Measurements from ENCODE around the gene DRAXIN.
A peak's percentile ranks its signal among the peaks of the same experiment; 100 is the strongest.

The DRAXIN gene

DNA sequence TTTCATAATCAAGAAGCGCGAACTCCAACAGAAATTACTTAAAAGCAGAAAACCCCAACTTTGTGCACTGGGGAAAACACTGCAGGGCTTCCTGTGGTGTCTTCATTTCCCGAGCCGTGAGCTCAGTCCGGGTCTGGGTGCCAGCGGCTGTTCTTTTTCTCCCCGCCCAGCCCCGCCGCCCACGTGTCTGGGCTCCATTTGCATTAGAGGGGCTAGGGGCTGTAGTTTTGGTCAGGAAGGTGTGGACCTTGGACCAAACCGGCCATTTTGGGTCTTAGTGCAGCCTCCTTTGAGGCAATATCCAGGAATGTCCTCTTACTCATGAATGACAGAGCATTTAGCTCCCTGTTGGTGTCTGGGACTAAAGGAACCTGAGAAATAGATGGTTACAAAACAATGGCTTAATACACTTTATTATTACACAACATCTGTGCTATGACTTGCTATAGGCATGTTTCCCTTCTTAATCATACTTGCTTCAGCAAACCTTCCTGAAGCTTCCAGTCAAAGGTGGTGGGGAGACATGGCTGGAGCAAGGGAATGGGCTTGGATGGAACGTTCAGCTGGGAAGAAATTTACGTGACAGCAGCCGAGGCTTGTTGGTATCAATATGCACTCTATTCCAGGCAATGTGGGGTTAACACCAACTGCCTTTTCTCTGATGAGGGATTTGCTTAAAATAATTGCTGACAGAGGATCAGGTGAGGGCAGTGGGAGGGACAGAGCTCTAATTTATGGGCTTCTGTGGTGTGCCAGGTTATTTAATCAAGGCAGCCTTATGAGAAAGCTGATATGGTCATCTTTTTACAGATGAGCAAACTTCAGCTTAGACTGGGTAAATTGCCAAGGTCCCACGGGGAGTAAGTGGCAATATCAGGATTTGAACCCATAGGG is 45.5 kb downstream of the DRAXIN start:
- peak; percentile 91 for DNase-seq (ENCODE audit: low read depth)

DNA sequence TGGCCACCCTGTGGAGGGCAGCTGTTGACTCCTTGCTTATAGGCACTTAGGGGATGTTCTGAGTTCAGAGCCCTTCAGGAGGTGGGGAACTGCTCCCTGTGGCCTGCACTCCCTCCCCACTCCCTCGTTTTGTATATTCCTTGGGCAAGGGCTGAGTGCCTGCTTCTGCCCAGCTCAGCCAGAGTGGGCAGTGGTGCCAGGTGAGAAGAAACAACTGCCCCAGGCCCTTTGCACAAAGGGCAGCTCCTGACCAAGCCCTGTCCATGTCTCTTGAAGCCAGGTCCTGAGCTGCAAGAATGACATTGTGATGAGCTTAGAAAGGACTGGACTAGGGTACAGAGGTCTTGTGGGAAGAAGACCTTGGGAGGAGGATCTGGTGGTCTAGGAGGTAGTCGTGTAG is 46.6 kb downstream of the DRAXIN start:
- DNase-seq (ENCODE audit: low read depth) = no peak

GRCh38 chr1:11738783-11739182 is 47.3 kb downstream of the DRAXIN start:
- no peak for DNase-seq (ENCODE audit: low read depth)

GRCh38 chr1:11740258-11741192 is 49.0 kb downstream of the DRAXIN start:
- no peak for DNase-seq (ENCODE audit: low read depth)

DNA sequence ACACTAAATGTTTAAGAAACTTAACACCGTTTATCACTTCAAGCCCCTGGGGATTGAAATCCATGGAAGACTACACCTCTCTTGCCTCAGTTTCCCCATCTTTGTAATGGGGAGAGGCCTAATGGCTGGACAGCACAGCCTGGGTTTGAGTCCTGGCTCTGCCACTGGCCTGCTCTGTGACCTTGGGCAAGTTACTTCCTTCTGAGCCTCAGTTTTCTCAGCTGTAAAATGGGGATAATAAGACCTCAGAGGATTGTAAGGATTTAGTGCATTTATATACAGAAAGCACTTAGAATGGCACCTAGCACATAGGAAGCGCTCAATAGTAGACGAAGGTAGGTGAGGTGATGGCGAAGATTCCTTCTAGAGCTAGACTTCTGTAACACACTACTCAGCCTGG is 50.0 kb downstream of the DRAXIN start:
- no peak for DNase-seq (ENCODE audit: low read depth)

DNA sequence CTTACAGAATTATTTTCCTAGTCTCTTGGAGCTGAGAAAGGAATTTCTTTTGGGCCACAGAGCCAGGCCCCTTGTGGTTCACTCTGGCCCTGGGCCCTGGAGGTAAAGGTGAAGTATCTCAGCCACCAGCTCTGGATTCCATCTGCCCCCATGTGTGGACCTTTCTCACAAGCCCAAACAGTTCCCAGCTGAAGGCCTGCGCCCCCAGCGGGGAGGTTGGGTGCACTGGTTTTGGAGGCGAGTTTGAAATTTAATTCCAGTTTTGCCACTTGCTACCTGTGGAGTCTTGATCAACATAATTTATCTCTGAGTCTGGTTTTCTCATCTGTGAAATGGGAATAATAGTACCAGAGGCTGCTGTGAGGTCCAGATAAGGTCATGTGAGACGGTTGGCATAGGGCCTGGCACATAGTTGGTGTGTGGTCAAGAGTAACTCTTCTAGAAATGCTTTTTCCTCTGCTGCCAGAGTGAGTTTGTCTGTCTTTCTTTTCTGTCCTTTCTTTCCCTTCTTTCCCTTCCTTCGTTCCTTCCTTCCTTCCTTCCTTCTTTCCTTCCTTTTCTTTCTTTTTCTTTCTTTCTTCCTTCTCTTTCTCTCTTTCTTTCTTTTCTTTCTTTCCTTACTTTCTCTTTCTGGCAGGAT is 50.5 kb downstream of the DRAXIN start:
- no peak for DNase-seq (ENCODE audit: low read depth)

DNA sequence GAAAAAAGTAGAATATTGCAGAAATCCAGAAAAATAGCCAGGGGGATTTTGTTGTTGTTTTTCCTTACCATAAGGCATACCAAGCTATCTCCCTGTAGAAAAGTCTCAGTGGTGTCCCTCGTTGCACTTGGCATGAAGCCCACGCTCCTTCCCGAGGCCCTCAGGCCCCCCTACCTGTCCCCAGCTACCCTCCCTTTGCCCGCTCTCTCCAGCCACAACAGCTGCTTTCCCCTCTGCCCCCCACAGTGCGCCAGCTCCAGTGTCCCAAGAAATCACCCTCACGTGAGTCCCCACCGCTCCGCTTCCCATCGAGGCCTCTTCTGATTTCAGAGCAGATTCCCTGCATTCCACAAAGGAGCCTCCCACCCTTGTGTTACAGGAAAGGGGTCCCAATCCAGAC is 52.8 kb downstream of the DRAXIN start:
- DNase-seq (ENCODE audit: low read depth) = no peak

DNA sequence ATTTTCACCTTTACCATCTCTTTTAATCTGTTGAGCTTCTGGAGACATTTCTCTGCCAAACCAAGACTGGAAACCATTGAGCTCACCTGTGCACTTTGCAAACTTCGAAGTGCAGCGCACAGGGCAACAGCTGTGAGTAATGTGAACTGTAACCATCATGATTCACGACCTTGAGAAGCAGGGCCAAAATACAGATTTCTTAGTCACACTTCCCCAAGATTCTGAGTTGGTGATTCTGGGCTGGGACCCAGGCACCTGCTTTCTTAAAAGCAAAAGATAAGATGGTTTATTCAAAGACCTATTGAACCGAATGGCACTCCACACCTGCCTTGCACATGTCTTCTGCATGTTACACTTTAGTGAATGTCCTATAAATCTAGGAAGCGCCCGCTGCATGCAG is 54.6 kb downstream of the DRAXIN start:
- peak; percentile 53 for DNase-seq (ENCODE audit: low read depth)

DNA sequence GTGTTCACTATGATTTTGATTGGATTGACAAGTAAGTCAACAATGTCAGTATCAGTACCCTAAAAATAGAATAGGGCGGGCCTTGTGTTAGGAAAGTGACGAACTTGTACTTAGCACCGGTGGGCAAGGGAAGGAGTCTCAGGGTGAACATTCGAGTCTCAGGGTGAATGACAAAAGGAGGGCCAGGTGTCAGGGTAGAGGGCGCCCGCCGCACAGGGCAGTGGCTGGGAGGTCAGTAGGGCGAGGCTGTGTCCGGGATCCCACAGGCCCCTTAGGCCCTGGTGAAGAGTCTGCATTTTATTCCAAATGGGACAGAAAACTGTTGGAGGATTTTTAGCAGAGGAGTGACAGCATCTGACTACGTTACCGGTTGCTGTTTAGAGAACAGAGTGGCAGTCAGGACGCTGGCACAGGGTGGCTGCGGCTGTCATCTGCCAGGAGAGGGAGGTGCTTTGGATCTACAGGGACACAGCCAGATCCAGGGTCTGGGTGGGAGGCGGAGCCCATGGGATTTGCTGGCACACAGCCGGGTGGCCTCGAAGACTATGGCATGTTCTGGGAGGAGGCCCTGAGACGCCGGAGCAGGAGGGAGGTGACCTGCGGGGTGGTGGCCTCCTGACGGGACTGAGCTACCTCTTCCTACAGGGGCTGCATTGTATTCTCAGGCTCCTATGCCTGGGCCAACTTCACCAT is 55.4 kb downstream of the DRAXIN start:
- DNase-seq (ENCODE audit: low read depth) = no peak

DNA sequence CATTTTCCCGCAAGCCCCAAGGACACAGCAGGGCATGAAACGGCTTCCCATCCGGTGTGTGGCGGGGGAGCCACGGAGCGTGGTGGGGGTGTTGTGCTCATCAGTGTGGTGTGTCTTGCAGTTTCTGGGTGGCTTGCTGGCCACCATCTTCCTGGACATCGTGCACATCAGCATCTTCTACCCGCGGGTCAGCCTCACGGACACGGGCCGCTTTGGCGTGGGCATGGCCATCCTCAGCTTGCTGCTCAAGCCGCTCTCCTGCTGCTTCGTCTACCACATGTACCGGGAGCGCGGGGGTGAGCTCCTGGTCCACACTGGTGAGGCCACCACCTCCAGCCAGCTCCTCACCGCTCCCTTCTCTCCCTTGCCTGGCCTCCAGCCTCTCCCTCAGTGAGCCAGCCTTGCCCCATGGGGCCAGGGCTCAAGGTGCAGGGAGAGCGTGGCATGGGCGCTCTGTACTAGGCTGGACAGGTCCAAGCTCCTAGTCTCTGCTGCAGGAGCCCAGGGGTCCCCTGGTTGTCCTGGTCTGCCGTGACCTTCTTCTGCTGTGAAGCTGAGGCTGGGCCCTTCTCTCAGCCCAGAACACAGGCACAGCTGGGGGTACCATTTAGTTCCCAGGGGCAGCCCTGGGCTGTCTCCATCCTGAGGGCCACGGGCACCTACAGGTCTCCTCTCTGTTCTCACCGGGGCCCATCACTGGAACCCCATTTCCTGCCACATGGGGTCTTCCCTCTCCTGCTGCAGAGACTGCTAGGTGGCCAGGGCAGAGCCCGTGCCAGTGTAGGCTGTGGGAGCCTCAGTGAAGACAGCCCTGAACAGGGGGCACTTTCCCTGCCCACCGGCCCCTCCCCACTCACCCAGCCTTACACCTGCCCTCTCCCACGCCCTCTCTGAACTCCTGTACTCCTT is 57.0 kb downstream of the DRAXIN start:
- no peak for DNase-seq (ENCODE audit: low read depth)

GRCh38 chr1:11749203-11749689 is 57.7 kb downstream of the DRAXIN start:
- DNase-seq (ENCODE audit: low read depth) = no peak

DNA sequence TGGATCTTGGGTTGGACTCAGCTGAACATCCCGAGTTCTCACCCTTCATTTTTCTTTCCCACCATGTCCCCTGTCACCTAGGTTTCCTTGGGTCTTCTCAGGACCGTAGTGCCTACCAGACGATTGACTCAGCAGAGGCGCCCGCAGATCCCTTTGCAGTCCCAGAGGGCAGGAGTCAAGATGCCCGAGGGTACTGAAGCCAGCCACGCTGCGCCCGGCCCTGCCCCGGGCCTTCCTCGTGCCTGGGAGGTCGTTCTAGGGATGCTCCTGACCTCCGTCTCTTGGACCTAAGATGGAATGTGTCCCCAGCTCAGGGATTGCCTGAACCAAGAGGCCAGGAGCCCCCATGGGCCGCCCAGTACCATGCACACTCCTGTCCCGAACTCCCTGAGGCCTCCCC is 58.5 kb downstream of the DRAXIN start:
- DNase-seq (ENCODE audit: low read depth) = no peak

GRCh38 chr1:11751087-11751486 is 59.6 kb downstream of the DRAXIN start:
- no peak for DNase-seq (ENCODE audit: low read depth)

GRCh38 chr1:11752359-11753088 is 61.0 kb downstream of the DRAXIN start:
- no peak for DNase-seq (ENCODE audit: low read depth)

DNA sequence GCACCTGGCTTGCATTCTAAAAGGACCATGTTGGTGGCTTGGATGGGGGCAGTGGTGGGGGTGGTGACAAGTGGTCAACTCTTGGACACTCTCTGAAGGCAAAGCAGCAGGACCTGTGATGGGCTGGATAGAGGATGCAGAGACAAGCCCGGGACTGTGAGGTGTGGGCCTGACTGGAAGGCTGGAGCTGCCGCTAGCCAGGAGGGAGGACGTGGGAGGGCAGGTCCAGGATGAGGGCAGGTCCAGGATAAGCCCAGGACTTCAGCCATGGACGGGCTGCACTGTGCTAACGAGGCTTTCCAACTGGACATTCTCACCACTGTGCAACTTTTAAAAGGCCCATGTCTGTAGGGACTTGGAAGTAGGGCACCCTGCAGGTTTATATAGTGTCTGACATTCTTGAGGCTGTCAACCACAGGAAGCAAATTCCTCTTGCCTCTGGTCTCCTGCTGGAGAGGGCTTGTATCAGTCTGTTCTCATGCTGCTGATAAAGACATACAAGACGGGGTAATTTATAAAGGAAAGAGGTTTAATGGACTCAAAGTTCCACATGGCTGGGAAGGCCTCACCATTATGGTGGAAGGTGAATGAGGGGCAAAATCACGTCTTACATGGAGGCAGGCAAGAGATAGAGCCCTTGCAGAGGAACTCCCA is 62.2 kb downstream of the DRAXIN start:
- peak; percentile 47 for DNase-seq (ENCODE audit: low read depth)

- DNase-seq (ENCODE audit: low read depth) = no peak
Measured at GRCh38 chr1:11757047-11757446, 65.5 kb downstream of the DRAXIN start.

GRCh38 chr1:11759791-11760190 is 68.3 kb downstream of the DRAXIN start:
- no peak for DNase-seq (ENCODE audit: low read depth)

GRCh38 chr1:11761285-11761684 is 69.8 kb downstream of the DRAXIN start:
- DNase-seq (ENCODE audit: low read depth) = no peak

DNA sequence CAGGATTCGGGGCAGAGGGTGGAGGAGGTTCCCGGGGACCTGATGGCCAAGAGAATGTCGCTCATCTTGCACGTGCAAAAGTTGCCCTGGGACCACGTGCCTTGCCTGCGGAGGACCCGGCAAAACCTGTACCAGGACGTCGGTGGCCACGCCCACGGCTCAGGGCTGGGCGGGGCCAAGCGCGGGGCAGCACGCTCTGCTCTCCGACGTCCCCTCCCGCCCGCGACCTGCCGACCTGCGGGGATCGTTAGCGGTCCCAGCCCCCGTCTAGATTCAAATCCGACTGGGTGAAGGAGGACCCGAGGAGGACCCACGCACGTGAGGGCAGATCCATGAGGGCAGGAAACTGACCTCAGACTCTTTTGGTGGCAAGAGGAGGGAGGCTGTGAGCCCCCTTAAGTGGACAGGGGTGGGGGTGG is 70.5 kb downstream of the DRAXIN start, which contains the start of gene C1orf167:
Gene C1orf167, plus strand, starts transcription at position 206 of the 419 bp plus-strand sequence. CDS start 2,208 bp downstream, outside the sequence.
- no peak for DNase-seq (ENCODE audit: low read depth)
